ENCODE measurements around the gene MYMK.

GRCh38 chr9:133552236-133552635 is 27.5 kb upstream of the MYMK start:
- TF ChIP-seq, protein P1, sequence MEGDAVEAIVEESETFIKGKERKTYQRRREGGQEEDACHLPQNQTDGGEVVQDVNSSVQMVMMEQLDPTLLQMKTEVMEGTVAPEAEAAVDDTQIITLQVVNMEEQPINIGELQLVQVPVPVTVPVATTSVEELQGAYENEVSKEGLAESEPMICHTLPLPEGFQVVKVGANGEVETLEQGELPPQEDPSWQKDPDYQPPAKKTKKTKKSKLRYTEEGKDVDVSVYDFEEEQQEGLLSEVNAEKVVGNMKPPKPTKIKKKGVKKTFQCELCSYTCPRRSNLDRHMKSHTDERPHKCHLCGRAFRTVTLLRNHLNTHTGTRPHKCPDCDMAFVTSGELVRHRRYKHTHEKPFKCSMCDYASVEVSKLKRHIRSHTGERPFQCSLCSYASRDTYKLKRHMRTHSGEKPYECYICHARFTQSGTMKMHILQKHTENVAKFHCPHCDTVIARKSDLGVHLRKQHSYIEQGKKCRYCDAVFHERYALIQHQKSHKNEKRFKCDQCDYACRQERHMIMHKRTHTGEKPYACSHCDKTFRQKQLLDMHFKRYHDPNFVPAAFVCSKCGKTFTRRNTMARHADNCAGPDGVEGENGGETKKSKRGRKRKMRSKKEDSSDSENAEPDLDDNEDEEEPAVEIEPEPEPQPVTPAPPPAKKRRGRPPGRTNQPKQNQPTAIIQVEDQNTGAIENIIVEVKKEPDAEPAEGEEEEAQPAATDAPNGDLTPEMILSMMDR (IDR thresholded peaks at IDR 0.05) = no peak
- no peak for TF ChIP-seq POLR2A (IDR thresholded peaks at IDR 0.05)
